Measurements from ENCODE around the gene NOSTRIN.
"Not testable (repeated sequence)": the region's sequence is repeated elsewhere in the genome, so short reads cannot be mapped to it uniquely, and the experiment has no call there.

Gene NOSTRIN

GRCh38 chr2:168819050-168819715 is 16.7 kb downstream of the NOSTRIN start:
- DNase-seq (ENCODE audit: low read depth, low spot score), result no peak

GRCh38 chr2:168819829-168820489 is 17.5 kb downstream of the NOSTRIN start:
- no peak for DNase-seq (ENCODE audit: low read depth, low spot score)

- DNase-seq (ENCODE audit: low read depth, low spot score), result no peak
Measured at GRCh38 chr2:168821577-168821976, 19.1 kb downstream of the NOSTRIN start.

GRCh38 chr2:168821992-168822391 is 19.6 kb downstream of the NOSTRIN start:
- no peak for DNase-seq (ENCODE audit: low read depth, low spot score)

- DNase-seq (ENCODE audit: low read depth, low spot score), result no peak
Measured at GRCh38 chr2:168825126-168825525, 22.7 kb downstream of the NOSTRIN start.

GRCh38 chr2:168830958-168831357 is 28.5 kb downstream of the NOSTRIN start:
- DNase-seq (ENCODE audit: low read depth, low spot score), result no peak

- no peak for DNase-seq (ENCODE audit: low read depth, low spot score)
Measured at GRCh38 chr2:168831662-168832061, 29.2 kb downstream of the NOSTRIN start.

- no peak for DNase-seq (ENCODE audit: low read depth, low spot score)
Measured at GRCh38 chr2:168835969-168836368, 33.5 kb downstream of the NOSTRIN start.

GRCh38 chr2:168841445-168841844 is 39.0 kb downstream of the NOSTRIN start:
- no peak for DNase-seq (ENCODE audit: low read depth, low spot score)

- no peak for DNase-seq (ENCODE audit: low read depth, low spot score)
Measured at GRCh38 chr2:168843253-168843652, 40.8 kb downstream of the NOSTRIN start.

GRCh38 chr2:168848225-168848624 is 45.8 kb downstream of the NOSTRIN start:
- no peak for DNase-seq (ENCODE audit: low read depth, low spot score)

GRCh38 chr2:168849610-168850009 is 47.2 kb downstream of the NOSTRIN start:
- DNase-seq (ENCODE audit: low read depth, low spot score), result no peak

GRCh38 chr2:168850846-168851245 is 48.4 kb downstream of the NOSTRIN start:
- DNase-seq (ENCODE audit: low read depth, low spot score), result no peak

GRCh38 chr2:168851674-168852320 is 49.4 kb downstream of the NOSTRIN start:
- DNase-seq (ENCODE audit: low read depth, low spot score), result no peak

- no peak for DNase-seq (ENCODE audit: low read depth, low spot score)
Measured at GRCh38 chr2:168852481-168852880, 50.0 kb downstream of the NOSTRIN start.

- no peak for DNase-seq (ENCODE audit: low read depth, low spot score)
Measured at GRCh38 chr2:168853471-168853870, 51.0 kb downstream of the NOSTRIN start.

GRCh38 chr2:168854651-168855050 is 52.2 kb downstream of the NOSTRIN start:
- DNase-seq (ENCODE audit: low read depth, low spot score), result no peak

- no peak for DNase-seq (ENCODE audit: low read depth, low spot score)
Measured at GRCh38 chr2:168855601-168856000, 53.2 kb downstream of the NOSTRIN start.

GRCh38 chr2:168858146-168858545 is 55.7 kb downstream of the NOSTRIN start:
- no peak for DNase-seq (ENCODE audit: low read depth, low spot score)

GRCh38 chr2:168867164-168867563 is 64.7 kb downstream of the NOSTRIN start:
- not testable (repeated sequence) for DNase-seq (ENCODE audit: low read depth, low spot score)

GRCh38 chr2:168870369-168870768 is 67.9 kb downstream of the NOSTRIN start:
- DNase-seq (ENCODE audit: low read depth, low spot score), result not testable (repeated sequence)

- not testable (repeated sequence) for DNase-seq (ENCODE audit: low read depth, low spot score)
Measured at GRCh38 chr2:168870824-168871223, 68.4 kb downstream of the NOSTRIN start.
